ENCODE data around the gene CPSF3. TPM values are rescaled to one million over a fixed set of nuclear protein-coding genes. Genes with fewer than 3 reads are reported as not detected.

CPSF3 gene
- total RNA-seq, 2 experiments from 2014 or later = 13.2 to 13.8 TPM

- Histone ChIP-seq H3K4me3 (ENCODE audit: low read length) (no peak overlapping the region), H3K36me3 (ENCODE audit: insufficient read depth, low read length) (peaks cover 81% of the 10 kb centered on the region), H3K4me1 (ENCODE audit: insufficient read depth, low read length) (no peaks in the 10 kb centered on the region), H3K27ac (ENCODE audit: low read depth in 1 of 2, low read length in 2 of 2) (no peak overlapping the region), H3K9me3 (ENCODE audit: control insufficient read depth in 1 of 2, insufficient read depth in 1 of 2, low read length in 2 of 2) (no peaks in the 10 kb centered on the region), H3K27me3 (ENCODE audit: control insufficient read depth in 1 of 2, insufficient read depth in 2 of 2, low read length in 2 of 2) (no peaks in the 10 kb centered on the region)
- Mint-ChIP-seq H3K9me3 (no peaks in the 10 kb centered on the region), H3K27ac (no peak overlapping the region), H3K27me3 (no peaks in the 10 kb centered on the region), H3K36me3 (ENCODE audit: low read depth) (peaks cover 77% of the 10 kb centered on the region), H3K4me3 (no peak overlapping the region), H3K4me1 (ENCODE audit: low read depth) (no peaks in the 10 kb centered on the region)
- ChIA-PET POLR2A (interaction anchor here (1.1 kb wide), 1 partner anchor 44 kb away, joined by 3 read pairs; no protein-coding TSS in a partner anchor), CTCF (interaction anchor here (0.7 kb wide), 1 partner anchor 19 kb away, joined by 3 read pairs; no protein-coding TSS in a partner anchor)
- ATAC-seq (ENCODE audit: poor library complexity) (no peak), DNase-seq (no peak)
- TF ChIP-seq, protein P1, sequence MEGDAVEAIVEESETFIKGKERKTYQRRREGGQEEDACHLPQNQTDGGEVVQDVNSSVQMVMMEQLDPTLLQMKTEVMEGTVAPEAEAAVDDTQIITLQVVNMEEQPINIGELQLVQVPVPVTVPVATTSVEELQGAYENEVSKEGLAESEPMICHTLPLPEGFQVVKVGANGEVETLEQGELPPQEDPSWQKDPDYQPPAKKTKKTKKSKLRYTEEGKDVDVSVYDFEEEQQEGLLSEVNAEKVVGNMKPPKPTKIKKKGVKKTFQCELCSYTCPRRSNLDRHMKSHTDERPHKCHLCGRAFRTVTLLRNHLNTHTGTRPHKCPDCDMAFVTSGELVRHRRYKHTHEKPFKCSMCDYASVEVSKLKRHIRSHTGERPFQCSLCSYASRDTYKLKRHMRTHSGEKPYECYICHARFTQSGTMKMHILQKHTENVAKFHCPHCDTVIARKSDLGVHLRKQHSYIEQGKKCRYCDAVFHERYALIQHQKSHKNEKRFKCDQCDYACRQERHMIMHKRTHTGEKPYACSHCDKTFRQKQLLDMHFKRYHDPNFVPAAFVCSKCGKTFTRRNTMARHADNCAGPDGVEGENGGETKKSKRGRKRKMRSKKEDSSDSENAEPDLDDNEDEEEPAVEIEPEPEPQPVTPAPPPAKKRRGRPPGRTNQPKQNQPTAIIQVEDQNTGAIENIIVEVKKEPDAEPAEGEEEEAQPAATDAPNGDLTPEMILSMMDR (IDR thresholded peaks at IDR 0.05) = no peak
- intact Hi-C loops (cut with DNase I, micrococcal nuclease) = no loop called here
Measured at GRCh38 chr2:9517118-9517782, 93.8 kb downstream of the CPSF3 start.

GRCh38 chr2:9518163-9518562 is 94.7 kb downstream of the CPSF3 start:
- no peaks in the 10 kb centered on the region for H3K4me1 ChIP-seq (ENCODE audit: insufficient read depth, low read length)
- Mint-ChIP-seq H3K27ac (no peak overlapping the region), H3K9me3 (no peaks in the 10 kb centered on the region), H3K27me3 (no peaks in the 10 kb centered on the region), H3K4me1 (ENCODE audit: low read depth) (no peaks in the 10 kb centered on the region), H3K4me3 (no peak overlapping the region), H3K36me3 (ENCODE audit: low read depth) (peaks cover 76% of the 10 kb centered on the region)
- H3K27me3 ChIP-seq (ENCODE audit: control insufficient read depth in 1 of 2, insufficient read depth in 2 of 2, low read length in 2 of 2) = no peaks in the 10 kb centered on the region
- H3K9me3 ChIP-seq (ENCODE audit: control insufficient read depth in 1 of 2, insufficient read depth in 1 of 2, low read length in 2 of 2) = no peaks in the 10 kb centered on the region
- intact Hi-C loops (cut with DNase I, micrococcal nuclease) = no loop called here
- H3K4me3 ChIP-seq (ENCODE audit: low read length) = no peak overlapping the region
- no peak for ATAC-seq (ENCODE audit: poor library complexity)
- ChIA-PET CTCF (interaction anchor here (0.7 kb wide), 1 partner anchor 18 kb away, joined by 3 read pairs; no protein-coding TSS in a partner anchor), POLR2A (no interaction called here)
- H3K27ac ChIP-seq (ENCODE audit: low read depth in 1 of 2, low read length in 2 of 2) = no peak overlapping the region
- TF ChIP-seq, protein P1 (IDR thresholded peaks at IDR 0.05) = no peak
- no peak for DNase-seq
- peaks cover 79% of the 10 kb centered on the region for H3K36me3 ChIP-seq (ENCODE audit: insufficient read depth, low read length)

- peaks cover 77% of the 10 kb centered on the region for H3K36me3 ChIP-seq (ENCODE audit: insufficient read depth, low read length)
- no peak overlapping the region for H3K27ac Mint-ChIP-seq
- intact Hi-C loops (cut with DNase I, micrococcal nuclease) = no loop called here
Measured at GRCh38 chr2:9518780-9519179, 95.3 kb downstream of the CPSF3 start.

More at GRCh38 chr2:9518780-9519179, 95.3 kb downstream of the CPSF3 start:
- Histone ChIP-seq H3K27ac (ENCODE audit: low read depth in 1 of 2, low read length in 2 of 2) (no peak overlapping the region), H3K4me1 (ENCODE audit: insufficient read depth, low read length) (no peaks in the 10 kb centered on the region), H3K9me3 (ENCODE audit: control insufficient read depth in 1 of 2, insufficient read depth in 1 of 2, low read length in 2 of 2) (no peaks in the 10 kb centered on the region), H3K27me3 (ENCODE audit: control insufficient read depth in 1 of 2, insufficient read depth in 2 of 2, low read length in 2 of 2) (no peaks in the 10 kb centered on the region), H3K4me3 (ENCODE audit: low read length) (no peak overlapping the region)
- Mint-ChIP-seq H3K4me1 (ENCODE audit: low read depth) (no peaks in the 10 kb centered on the region), H3K27me3 (no peaks in the 10 kb centered on the region), H3K4me3 (no peak overlapping the region), H3K36me3 (ENCODE audit: low read depth) (peaks cover 77% of the 10 kb centered on the region), H3K9me3 (no peaks in the 10 kb centered on the region)
- ChIA-PET POLR2A (no interaction called here), CTCF (no interaction called here)
- TF ChIP-seq, protein P1 (IDR thresholded peaks at IDR 0.05) = no peak
- DNase-seq (no peak), ATAC-seq (ENCODE audit: poor library complexity) (no peak)

All from CD4-positive, alpha-beta T cell (primary cell).